Glomerular endothelial cell (primary cell): ENCODE measurements around the gene PRLR. TPM values are rescaled to one million over a fixed set of nuclear protein-coding genes. Genes with fewer than 3 reads are reported as not detected.

Experiments
- DNase-seq: peaks from one replicate; pipeline ENCODE4 v3.0.0-alpha.2; 2011; ENCODE audit warnings: low read depth, low spot score; ENCODE audit errors: extremely low read depth
- total RNA-seq: library from RNA; depleted of rRNA; stranded (reverse); fragments of >200 nt; gene quantifications from 2 replicates; pipeline ENCODE4 v1.2.3, GENCODE V29; 2015

PRLR gene
- total RNA-seq, 1 donor from 2014 or later, result not detected

- DNase-seq, result no peak
Measured at GRCh38 chr5:35091704-35092103, 138.6 kb downstream of the PRLR start.

- no peak for DNase-seq
Measured at GRCh38 chr5:35089334-35090314, 140.7 kb downstream of the PRLR start.

GRCh38 chr5:35087991-35088390, 142.3 kb downstream of the PRLR start:
- DNase-seq, result no peak

GRCh38 chr5:35083150-35083549, 147.1 kb downstream of the PRLR start:
- DNase-seq, result no peak

- no peak for DNase-seq
Measured at GRCh38 chr5:35082530-35082929, 147.8 kb downstream of the PRLR start.

- no peak for DNase-seq
Measured at GRCh38 chr5:35081134-35081533, 149.2 kb downstream of the PRLR start.

GRCh38 chr5:35073160-35073559, 157.1 kb downstream of the PRLR start:
- no peak for DNase-seq

GRCh38 chr5:35069188-35069587, 161.1 kb downstream of the PRLR start:
- DNase-seq, result no peak

GRCh38 chr5:35067985-35068384, 162.3 kb downstream of the PRLR start:
- DNase-seq, result no peak

- DNase-seq, result no peak
Measured at GRCh38 chr5:35066260-35066795, 164.0 kb downstream of the PRLR start.

- DNase-seq, result no peak
Measured at GRCh38 chr5:35063414-35063813, 166.9 kb downstream of the PRLR start.

- no peak for DNase-seq
Measured at GRCh38 chr5:35061211-35061770, 169.0 kb downstream of the PRLR start.

- DNase-seq, result no peak
Measured at GRCh38 chr5:35060236-35060635, 170.1 kb downstream of the PRLR start.

GRCh38 chr5:35059251-35059650, 171.0 kb downstream of the PRLR start:
- DNase-seq, result no peak

GRCh38 chr5:35058374-35058788, 171.9 kb downstream of the PRLR start:
- DNase-seq, result no peak

- no peak for DNase-seq
Measured at GRCh38 chr5:35056686-35057085, 173.6 kb downstream of the PRLR start.

- DNase-seq, result no peak
Measured at GRCh38 chr5:35052838-35053237, 177.4 kb downstream of the PRLR start.

- no peak for DNase-seq
Measured at GRCh38 chr5:35050541-35051126, 179.7 kb downstream of the PRLR start.

GRCh38 chr5:35048910-35049309, 181.4 kb downstream of the PRLR start:
- DNase-seq, result no peak

- DNase-seq, result no peak
Measured at GRCh38 chr5:35047785-35048404, 182.4 kb downstream of the PRLR start, which contains the start of gene AGXT2. Gene AGXT2, minus strand, starts transcription at chr5:35047949. Its CDS starts 57 bp downstream, at chr5:35047892.

GRCh38 chr5:35046774-35047173, 183.5 kb downstream of the PRLR start:
- DNase-seq, result no peak
